Measurements from ENCODE around the gene KDF1. TPM values are rescaled to one million over a fixed set of nuclear protein-coding genes. Genes with fewer than 3 reads are reported as not detected.

The KDF1 gene
- total RNA-seq, 1 experiment from 2014 or later: 20.5 TPM

- H3K27ac ChIP-seq: no peak overlapping the region
- ChIA-PET CTCF (interaction anchor here (0.8 to 4.0 kb wide), 2 partner anchors 39 to 48 kb away, joined by 3 to 23 read pairs; no protein-coding TSS in a partner anchor), POLR2A (ENCODE audit: unreplicated experiment) (interaction anchor here (0.5 to 0.7 kb wide), 2 partner anchors 101 to 387 kb away, joined by 7 to 9 read pairs; no protein-coding TSS in a partner anchor)
- no peak overlapping the region for H2AFZ ChIP-seq
- peaks cover 11% of the 10 kb centered on the region for H3K79me2 ChIP-seq (ENCODE audit: low read depth)
- peak overlapping the region; percentile 76 for H3K4me2 ChIP-seq
- no peak overlapping the region; the same call in 1 of the 2 replicates for H3K4me3 ChIP-seq
- no TSS peak for BruUV-seq (replicated peaks)
- H3F3A ChIP-seq (ENCODE audit: insufficient read depth, low read depth): peaks cover 23% of the 10 kb centered on the region; the same call in 1 of the 2 replicates
- H4K20me1 ChIP-seq (ENCODE audit: insufficient read depth): no peaks in the 10 kb centered on the region
- H3K9me3 ChIP-seq (ENCODE audit: insufficient read depth, low read depth): no peaks in the 10 kb centered on the region
- H3K4me1 ChIP-seq (replicated peaks; ENCODE audit: insufficient read depth): peaks cover 57% of the 10 kb centered on the region
- H3K36me3 ChIP-seq (ENCODE audit: low read depth): no peaks in the 10 kb centered on the region
- H3K9me2 ChIP-seq (ENCODE audit: insufficient read depth): no peaks in the 10 kb centered on the region
- no peak for TF ChIP-seq EZH2 (IDR thresholded peaks at IDR 0.05; ENCODE audit: low read depth)
- TF ChIP-seq, protein P1, sequence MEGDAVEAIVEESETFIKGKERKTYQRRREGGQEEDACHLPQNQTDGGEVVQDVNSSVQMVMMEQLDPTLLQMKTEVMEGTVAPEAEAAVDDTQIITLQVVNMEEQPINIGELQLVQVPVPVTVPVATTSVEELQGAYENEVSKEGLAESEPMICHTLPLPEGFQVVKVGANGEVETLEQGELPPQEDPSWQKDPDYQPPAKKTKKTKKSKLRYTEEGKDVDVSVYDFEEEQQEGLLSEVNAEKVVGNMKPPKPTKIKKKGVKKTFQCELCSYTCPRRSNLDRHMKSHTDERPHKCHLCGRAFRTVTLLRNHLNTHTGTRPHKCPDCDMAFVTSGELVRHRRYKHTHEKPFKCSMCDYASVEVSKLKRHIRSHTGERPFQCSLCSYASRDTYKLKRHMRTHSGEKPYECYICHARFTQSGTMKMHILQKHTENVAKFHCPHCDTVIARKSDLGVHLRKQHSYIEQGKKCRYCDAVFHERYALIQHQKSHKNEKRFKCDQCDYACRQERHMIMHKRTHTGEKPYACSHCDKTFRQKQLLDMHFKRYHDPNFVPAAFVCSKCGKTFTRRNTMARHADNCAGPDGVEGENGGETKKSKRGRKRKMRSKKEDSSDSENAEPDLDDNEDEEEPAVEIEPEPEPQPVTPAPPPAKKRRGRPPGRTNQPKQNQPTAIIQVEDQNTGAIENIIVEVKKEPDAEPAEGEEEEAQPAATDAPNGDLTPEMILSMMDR (conservative IDR thresholded peaks at IDR 0.05): no peak
- DNase-seq: no peak
- intact Hi-C loops (cut with micrococcal nuclease; ENCODE audit: unreplicated experiment): no loop called here
- no peaks in the 10 kb centered on the region for H3K27me3 ChIP-seq (ENCODE audit: insufficient read depth, low read depth)
Observed at GRCh38 chr1:26996024-26996423, 35.8 kb upstream of the KDF1 start.

DNA sequence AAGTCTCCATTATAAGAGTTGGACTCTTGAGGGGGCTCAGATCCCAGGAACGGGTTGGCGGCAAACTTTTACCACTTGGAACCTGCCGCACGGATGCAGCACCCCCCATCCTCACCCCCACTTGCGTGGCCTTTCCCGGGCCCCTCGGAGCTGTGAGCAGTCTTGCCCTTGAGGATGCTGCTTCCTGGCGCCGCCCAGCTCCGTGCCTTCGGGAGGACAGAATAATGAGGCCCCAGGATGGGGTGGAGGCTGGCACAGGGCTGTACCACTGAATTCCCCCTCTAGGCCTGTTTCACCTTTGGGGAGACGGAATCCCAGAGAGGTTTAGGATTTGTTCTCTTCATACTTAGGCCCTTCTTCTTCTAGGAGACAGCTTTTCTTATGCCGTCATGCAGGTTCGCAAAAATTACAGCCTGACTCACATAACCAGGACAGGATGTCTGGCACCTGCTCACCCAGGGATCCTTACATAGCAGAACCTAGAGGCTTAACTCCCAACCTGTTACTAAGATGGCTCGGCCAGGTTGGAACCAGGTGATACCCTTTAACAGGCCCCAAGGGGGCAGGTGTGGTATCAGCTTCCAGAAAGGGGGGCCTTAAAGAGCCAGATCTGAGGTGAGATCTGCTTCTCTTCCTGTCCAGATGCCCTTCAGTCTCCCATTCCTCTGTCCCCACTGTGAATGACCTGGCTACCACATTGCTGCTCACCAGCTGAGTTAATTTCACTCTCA, 34.7 kb upstream of the KDF1 start:
- Histone ChIP-seq H3K27me3 (ENCODE audit: insufficient read depth, low read depth) (no peaks in the 10 kb centered on the region), H3K4me1 (replicated peaks; ENCODE audit: insufficient read depth) (peaks cover 64% of the 10 kb centered on the region), H3K9me2 (ENCODE audit: insufficient read depth) (no peaks in the 10 kb centered on the region), H3K4me3 (peak overlapping the region; percentile 62), H2AFZ (no peak overlapping the region; the same call in 1 of the 2 replicates), H3K79me2 (ENCODE audit: low read depth) (peaks cover 11% of the 10 kb centered on the region), H3K4me2 (peak overlapping the region; percentile 76), H4K20me1 (ENCODE audit: insufficient read depth) (no peaks in the 10 kb centered on the region), H3K27ac (no peak overlapping the region), H3F3A (ENCODE audit: insufficient read depth, low read depth) (peaks cover 30% of the 10 kb centered on the region; the same call in 1 of the 2 replicates), H3K9me3 (ENCODE audit: insufficient read depth, low read depth) (no peaks in the 10 kb centered on the region), H3K36me3 (ENCODE audit: low read depth) (no peaks in the 10 kb centered on the region)
- intact Hi-C loops (cut with micrococcal nuclease; ENCODE audit: unreplicated experiment): no loop called here
- CTCF ChIA-PET: interaction anchor here (0.6 to 0.7 kb wide), 2 partner anchors 400 to 550 kb away, joined by 3 to 15 read pairs; no protein-coding TSS in a partner anchor
- TF ChIP-seq EZH2 (IDR thresholded peaks at IDR 0.05; ENCODE audit: low read depth): no peak
- TF ChIP-seq, protein P1 (conservative IDR thresholded peaks at IDR 0.05): no peak
- POLR2A ChIA-PET (ENCODE audit: unreplicated experiment): interaction anchor here (0.7 kb wide), 1 partner anchor 388 kb away, joined by 7 read pairs; no protein-coding TSS in a partner anchor
- TSS peak; percentile 34 for BruUV-seq (replicated peaks)
- DNase-seq: no peak

DNA sequence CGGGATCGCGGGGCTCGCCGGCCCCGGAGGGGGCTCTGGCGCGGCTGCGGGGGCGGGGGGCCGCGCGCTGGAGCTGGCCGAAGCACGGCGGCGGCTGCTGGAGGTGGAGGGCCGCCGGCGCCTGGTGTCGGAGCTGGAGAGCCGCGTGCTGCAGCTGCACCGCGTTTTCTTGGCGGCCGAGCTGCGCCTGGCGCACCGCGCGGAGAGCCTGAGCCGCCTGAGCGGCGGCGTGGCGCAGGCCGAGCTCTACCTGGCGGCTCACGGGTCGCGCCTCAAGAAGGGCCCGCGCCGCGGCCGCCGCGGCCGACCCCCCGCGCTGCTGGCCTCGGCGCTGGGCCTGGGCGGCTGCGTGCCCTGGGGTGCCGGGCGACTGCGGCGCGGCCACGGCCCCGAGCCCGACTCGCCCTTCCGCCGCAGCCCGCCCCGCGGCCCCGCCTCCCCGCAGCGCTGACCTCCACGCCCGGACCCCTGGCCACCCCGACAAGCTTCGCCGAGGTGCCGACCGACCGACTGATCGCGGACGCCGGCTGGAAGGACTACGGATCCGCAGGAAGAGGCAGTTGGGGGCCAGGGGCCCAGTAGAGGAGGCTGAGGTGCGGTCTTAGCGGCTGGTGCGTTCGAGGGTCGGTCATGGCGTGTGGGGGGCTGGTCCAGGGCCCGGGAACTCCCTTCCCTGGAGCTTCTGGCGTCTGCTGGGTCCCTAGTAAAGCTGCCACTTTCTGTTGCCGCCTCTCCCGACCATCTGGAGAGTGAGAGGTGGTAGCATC, 33.9 kb upstream of the KDF1 start:
- peaks cover 11% of the 10 kb centered on the region for H3K79me2 ChIP-seq (ENCODE audit: low read depth)
- DNase-seq: no peak
- ChIA-PET POLR2A (ENCODE audit: unreplicated experiment) (no interaction called here), CTCF (interaction anchor here (0.5 to 0.7 kb wide), 2 partner anchors 48 to 551 kb away, joined by 10 to 15 read pairs; no protein-coding TSS in a partner anchor)
- TF ChIP-seq, protein P1 (conservative IDR thresholded peaks at IDR 0.05): no peak
- no peaks in the 10 kb centered on the region for H3K27me3 ChIP-seq (ENCODE audit: insufficient read depth, low read depth)
- H3K4me1 ChIP-seq (replicated peaks; ENCODE audit: insufficient read depth): peaks cover 56% of the 10 kb centered on the region
- peak overlapping the region; percentile 62 for H3K4me3 ChIP-seq
- H3K9me2 ChIP-seq (ENCODE audit: insufficient read depth): no peaks in the 10 kb centered on the region
- no peaks in the 10 kb centered on the region for H3K36me3 ChIP-seq (ENCODE audit: low read depth)
- H3K4me2 ChIP-seq: peak overlapping the region; percentile 76
- intact Hi-C loops (cut with micrococcal nuclease; ENCODE audit: unreplicated experiment): no loop called here
- peak overlapping the region; percentile 43; the same call in 1 of the 2 replicates for H2AFZ ChIP-seq
- no peaks in the 10 kb centered on the region for H4K20me1 ChIP-seq (ENCODE audit: insufficient read depth)
- H3K9me3 ChIP-seq (ENCODE audit: insufficient read depth, low read depth): no peaks in the 10 kb centered on the region
- H3K27ac ChIP-seq: no peak overlapping the region
- no TSS peak for BruUV-seq (replicated peaks)
- H3F3A ChIP-seq (ENCODE audit: insufficient read depth, low read depth): peaks cover 28% of the 10 kb centered on the region; the same call in 1 of the 2 replicates

Data from PC-9 (cell line).